GM12865 (cell line): ENCODE results near the gene SHISAL1.

Experiments used
- DNase-seq: peaks from one replicate; pipeline ENCODE4 v3.0.0; 2010; ENCODE audit warnings: low read depth
- H3K4me3 ChIP-seq: 2 replicates; pipeline ENCODE4 v1.5.1; 2011; ENCODE audit warnings: mild to moderate bottlenecking, low read depth, low read length, control low read depth
- TF ChIP-seq, protein P1 (sequence below): IDR thresholded peaks from 2 replicates; pipeline ENCODE4 v1.5.1; 2011; ENCODE audit warnings: low read length, control low read depth, low read depth, inconsistent platforms; ENCODE audit not compliant: insufficient read depth; ENCODE audit errors: missing control alignments

SHISAL1 gene

DNA sequence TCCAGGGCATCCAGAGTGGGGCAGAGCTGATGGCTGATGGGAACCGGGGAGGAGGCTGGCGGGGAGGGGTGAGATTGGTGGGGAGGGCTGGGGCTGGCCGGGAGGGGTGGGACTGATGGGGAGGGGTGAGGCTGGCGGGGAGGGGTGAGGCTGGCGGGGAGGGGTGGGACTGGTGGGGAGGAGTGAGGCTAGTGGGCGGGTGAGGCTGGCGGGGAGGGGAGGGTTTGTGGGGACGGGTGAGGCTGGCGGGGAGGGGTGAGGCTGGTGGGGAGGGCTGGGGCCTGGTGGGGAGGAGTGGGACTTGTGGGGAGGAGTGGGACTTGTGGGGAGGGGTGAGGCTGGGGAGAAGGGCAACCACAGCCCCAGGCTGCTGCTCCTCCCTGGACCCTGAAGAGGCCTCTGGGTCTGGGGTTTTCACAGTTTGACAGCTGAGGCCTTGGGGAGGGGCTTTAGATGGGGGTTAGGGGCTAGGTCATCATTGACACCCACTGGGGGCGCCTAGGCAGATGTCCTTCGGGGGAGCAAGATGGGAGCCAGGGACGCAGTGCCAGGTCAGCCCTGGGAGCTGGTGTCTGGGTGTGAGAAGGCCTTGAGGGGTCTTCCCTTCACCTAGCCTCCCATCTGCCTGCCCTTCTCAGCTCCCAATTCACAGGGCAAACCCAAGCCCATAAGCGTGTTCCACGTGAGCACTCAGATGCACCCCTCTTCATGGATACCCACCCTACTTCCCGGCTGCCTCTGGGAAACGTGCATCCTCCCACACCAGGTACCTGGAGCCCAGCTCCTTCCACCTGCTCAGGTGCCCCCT, 105.4 kb downstream of the SHISAL1 start:
- no peak overlapping the region for H3K4me3 ChIP-seq
- TF ChIP-seq, protein P1, sequence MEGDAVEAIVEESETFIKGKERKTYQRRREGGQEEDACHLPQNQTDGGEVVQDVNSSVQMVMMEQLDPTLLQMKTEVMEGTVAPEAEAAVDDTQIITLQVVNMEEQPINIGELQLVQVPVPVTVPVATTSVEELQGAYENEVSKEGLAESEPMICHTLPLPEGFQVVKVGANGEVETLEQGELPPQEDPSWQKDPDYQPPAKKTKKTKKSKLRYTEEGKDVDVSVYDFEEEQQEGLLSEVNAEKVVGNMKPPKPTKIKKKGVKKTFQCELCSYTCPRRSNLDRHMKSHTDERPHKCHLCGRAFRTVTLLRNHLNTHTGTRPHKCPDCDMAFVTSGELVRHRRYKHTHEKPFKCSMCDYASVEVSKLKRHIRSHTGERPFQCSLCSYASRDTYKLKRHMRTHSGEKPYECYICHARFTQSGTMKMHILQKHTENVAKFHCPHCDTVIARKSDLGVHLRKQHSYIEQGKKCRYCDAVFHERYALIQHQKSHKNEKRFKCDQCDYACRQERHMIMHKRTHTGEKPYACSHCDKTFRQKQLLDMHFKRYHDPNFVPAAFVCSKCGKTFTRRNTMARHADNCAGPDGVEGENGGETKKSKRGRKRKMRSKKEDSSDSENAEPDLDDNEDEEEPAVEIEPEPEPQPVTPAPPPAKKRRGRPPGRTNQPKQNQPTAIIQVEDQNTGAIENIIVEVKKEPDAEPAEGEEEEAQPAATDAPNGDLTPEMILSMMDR: no peak
- DNase-seq: no peak

DNA sequence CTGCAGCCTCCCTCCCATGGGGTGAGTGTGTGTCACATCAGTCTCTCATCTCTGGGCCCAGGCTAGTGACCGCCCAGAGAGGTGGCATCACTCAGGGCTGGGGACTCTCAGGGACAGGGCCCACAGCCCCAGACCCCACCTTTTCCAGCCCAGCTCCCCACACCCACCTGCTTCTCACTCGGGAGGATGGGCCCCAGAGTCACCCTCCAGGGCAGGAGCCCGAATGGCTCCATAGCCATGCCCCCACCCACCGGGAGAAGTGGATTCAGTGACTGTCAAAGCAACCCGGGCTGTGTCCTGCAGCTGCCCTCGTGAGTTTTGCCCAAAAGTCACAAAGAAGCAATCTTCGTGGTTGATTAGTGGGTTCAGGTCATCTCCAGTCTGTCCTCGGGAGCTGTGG, 106.1 kb downstream of the SHISAL1 start:
- TF ChIP-seq, protein P1: no peak
- no peak for DNase-seq
- no peak overlapping the region for H3K4me3 ChIP-seq

DNA sequence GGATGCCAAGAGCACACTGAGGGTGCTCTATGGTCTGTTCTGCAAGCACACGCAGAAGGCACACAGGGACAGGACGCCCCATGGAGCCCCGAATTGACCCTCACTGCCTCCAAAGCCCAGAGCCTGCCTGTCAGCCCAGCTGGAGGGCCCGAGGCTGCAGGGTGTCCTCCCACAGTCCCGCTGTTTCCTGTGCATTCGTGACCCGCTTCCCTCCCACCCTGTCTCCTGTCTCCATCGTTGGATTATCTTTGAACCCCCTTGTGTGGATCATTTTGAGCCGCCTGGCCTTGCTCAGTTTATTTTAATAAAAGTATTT, 106.5 kb downstream of the SHISAL1 start:
- no peak overlapping the region for H3K4me3 ChIP-seq
- TF ChIP-seq, protein P1: no peak
- DNase-seq: no peak

DNA sequence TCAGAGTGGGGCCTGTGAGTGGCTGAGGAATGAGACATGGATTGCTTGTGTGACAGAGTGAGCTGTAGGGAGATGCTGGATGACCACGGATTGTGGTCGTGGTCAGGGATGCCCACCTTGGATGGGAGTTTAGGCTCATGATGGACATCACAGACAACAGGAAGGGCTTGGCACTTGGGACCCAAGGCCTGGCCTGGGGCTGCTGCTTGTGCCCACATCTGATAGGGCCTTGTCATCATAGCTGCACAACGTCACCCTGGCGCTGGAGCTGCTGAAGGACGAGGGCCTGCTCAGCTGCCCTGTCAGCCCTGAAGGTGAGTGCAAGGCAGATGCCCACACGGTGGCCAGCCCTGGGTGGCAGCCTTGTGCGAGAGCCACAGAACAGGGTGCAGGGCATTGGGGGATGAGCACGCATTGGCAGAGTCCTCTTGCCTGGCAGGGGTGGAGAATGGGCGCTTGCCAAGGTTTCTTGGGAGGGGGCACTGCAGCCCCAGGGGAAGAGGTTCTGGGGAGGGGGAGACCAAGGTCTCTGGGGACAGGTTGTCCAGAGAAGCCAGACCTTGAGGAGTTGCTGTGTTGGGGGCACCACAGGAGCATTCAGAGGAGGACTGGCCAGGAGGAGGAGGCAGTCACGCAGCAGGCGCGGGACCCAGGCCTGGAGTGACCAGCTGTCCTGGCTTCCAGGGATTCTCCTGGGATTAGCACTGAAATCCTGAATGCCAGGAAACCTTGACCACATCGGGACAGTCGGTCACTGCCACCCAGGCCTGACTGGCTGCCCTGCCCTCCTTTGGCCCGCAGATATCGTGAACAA, 107.0 kb downstream of the SHISAL1 start:
- TF ChIP-seq, protein P1: no peak
- DNase-seq: no peak
- no peak overlapping the region for H3K4me3 ChIP-seq

DNA sequence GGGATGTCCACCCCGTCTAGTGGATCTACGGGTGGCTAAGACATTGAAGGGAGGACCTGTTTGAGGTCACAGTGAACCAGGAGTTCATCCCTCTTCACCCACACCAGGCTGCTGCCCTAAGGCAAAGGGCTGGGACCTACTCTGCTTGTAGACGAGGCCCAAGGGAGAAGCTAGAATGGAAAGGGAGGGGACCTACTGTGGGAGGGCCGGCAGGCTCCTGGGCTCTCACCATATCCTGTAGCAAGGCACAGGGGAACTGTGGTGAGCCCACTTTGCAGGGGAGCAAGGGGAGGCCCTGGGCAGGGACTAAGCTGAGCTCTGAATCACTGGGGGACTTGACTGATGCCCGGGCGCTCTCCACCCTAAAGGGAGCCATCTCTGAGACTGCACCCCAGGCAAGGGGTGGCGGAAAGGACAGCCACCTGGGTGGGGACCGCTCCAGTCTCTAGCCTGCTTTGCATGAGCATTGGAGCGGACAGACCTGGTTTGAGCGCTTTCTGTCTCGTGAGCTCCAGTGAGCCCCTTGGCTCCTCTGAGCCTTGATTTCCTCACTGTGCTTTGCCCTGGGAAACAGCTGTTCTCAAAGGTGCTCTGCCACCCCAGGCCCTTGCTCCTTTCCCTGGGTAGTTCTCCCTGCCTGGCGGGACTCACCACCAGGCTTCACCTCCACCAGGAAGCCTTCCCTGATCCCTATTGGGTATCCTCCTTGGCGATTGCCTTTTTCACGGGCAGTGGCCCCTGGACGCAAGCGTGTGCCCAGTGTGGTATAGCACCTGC, 107.8 kb downstream of the SHISAL1 start:
- peak; percentile 30 for DNase-seq
- no peak overlapping the region for H3K4me3 ChIP-seq
- TF ChIP-seq, protein P1: no peak

DNA sequence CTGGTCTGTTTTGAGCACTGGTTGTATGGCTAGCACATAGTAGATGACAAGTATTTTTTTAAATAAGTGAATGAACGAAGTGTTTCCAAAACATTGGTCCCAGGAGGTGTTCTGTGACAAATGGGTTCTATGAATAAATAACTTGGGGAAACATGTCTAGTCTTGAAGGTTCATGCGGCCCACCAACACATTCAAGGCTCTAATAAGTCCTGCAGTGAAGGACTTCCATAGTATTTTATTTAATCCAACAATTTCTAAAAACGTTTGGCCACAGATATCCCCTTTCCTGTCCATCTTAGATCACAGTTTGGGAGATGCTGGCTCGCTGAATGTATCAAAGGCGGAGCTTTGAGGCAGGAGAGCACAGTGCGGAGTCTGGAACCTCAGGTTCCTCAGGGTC, 109.5 kb downstream of the SHISAL1 start:
- no peak overlapping the region for H3K4me3 ChIP-seq
- TF ChIP-seq, protein P1: no peak
- DNase-seq: no peak
